Measurements from ENCODE around the gene IFI27L1.

DNA sequence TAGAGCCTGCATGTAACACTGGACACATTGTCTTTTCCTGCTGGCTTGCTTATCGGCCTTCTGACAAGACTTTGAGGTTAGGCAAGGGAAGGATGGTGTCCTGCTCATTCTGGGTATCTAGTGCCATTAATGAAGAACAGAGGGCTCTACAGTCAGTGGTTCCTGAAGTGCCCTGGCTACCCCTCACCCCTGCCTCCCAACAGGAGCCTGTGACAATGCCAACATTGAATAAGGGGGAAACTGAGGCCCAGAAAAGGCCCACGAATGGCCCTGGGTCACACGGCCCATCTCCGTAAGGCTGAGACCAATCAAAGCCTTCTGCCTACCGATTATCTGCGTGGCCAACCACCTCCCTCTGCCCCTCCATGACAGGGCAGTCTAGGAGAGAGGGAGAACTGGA lies 46.2 kb downstream of the IFI27L1 start:
- TF ChIP-seq EZH2phosphoT487 (IDR thresholded peaks at IDR 0.05; ENCODE audit: low read depth) = no peak
- TF ChIP-seq, protein P1, sequence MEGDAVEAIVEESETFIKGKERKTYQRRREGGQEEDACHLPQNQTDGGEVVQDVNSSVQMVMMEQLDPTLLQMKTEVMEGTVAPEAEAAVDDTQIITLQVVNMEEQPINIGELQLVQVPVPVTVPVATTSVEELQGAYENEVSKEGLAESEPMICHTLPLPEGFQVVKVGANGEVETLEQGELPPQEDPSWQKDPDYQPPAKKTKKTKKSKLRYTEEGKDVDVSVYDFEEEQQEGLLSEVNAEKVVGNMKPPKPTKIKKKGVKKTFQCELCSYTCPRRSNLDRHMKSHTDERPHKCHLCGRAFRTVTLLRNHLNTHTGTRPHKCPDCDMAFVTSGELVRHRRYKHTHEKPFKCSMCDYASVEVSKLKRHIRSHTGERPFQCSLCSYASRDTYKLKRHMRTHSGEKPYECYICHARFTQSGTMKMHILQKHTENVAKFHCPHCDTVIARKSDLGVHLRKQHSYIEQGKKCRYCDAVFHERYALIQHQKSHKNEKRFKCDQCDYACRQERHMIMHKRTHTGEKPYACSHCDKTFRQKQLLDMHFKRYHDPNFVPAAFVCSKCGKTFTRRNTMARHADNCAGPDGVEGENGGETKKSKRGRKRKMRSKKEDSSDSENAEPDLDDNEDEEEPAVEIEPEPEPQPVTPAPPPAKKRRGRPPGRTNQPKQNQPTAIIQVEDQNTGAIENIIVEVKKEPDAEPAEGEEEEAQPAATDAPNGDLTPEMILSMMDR (IDR thresholded peaks at IDR 0.05; ENCODE audit: low read depth, low read length) = no peak
